Endothelial cell of umbilical vein (primary cell): ENCODE measurements around the gene OLFML2B. TPM values are rescaled to one million over a fixed set of nuclear protein-coding genes. Genes with fewer than 3 reads are reported as not detected.

Experiments used
- BruUV-seq: library from RNA; stranded (reverse); fragments of 400-500 nt; replicated peaks from 2 replicates; lab custom pipeline; 2021; lab: Mats Ljungman, UMichigan
- CTCF ChIA-PET: fragments of 300-600, 350-600 bp; sonication (Branson Sonifier 250); formaldehyde crosslinking; loops from one replicate; lab custom pipeline; 2021; ENCODE audit warnings: antibody characterized with exemption, inconsistent platforms; lab: Charles Lee
- POLR2A ChIA-PET: fragments of 300-600, 350-600 bp; sonication (Branson Sonifier 250); formaldehyde crosslinking; loops from one replicate; lab custom pipeline; 2021; ENCODE audit warnings: antibody characterized with exemption, inconsistent platforms; lab: Charles Lee
- DNase-seq: peaks from one replicate; pipeline ENCODE4 v3.0.0-alpha.2; 2011; ENCODE audit warnings: low read depth, low spot score
- FAIRE-seq: peaks from 2 replicates; lab custom pipeline; 2011; peaks lifted over from hg19 to GRCh38; lab: Jason Lieb, UNC
- H2AFZ ChIP-seq: 2 replicates; pipeline ENCODE4 v1.6.0; 2012; ENCODE audit warnings: low read depth, low read length, control low read depth, inconsistent platforms
- H3K27ac ChIP-seq: 2 replicates; pipeline ENCODE4 v1.5.1; 2011; ENCODE audit warnings: low read depth, mild to moderate bottlenecking, control low read depth, low read length, moderate library complexity; ENCODE audit not compliant: insufficient read depth
- H3K27me3 ChIP-seq, 2 experiments: 2 replicates each; pipeline versions ENCODE4 v1.6.0 to v1.6.1; 2011; ENCODE audit warnings: low read length in 2 of 2, mixed read lengths in 1 of 2; ENCODE audit not compliant: control insufficient read depth in 2 of 2, insufficient read depth in 2 of 2
- H3K36me3 ChIP-seq, 2 experiments: 2 replicates in 1 of 2; 3 replicates in 1 of 2; pipeline ENCODE4 v1.5.1; 2011; ENCODE audit warnings: low read length in 2 of 2, mild to moderate bottlenecking in 1 of 2, moderate library complexity in 1 of 2; ENCODE audit not compliant: control insufficient read depth in 2 of 2, insufficient read depth in 2 of 2; ENCODE audit errors: extremely low read depth in 1 of 2
- H3K4me1 ChIP-seq: 3 replicates; pipeline ENCODE4 v1.5.1; 2011; ENCODE audit warnings: mild to moderate bottlenecking, low read length; ENCODE audit not compliant: control insufficient read depth, insufficient read depth; ENCODE audit errors: extremely low read depth
- H3K4me2 ChIP-seq: 2 replicates; pipeline ENCODE4 v1.6.1; 2011; ENCODE audit warnings: low read length, control low read depth, mixed read lengths; ENCODE audit not compliant: insufficient read depth
- H3K4me3 ChIP-seq, 3 experiments: fragments of 200-600 bp in 1 of 3; sonication (generic), shearing (Covaris generic) in 1 of 3; replicated peaks in 1 of 3; 2 replicates each; pipeline ENCODE4 v1.5.1; 2011 to 2016; ENCODE audit warnings: control low read depth in 3 of 3, low read length in 3 of 3, mild to moderate bottlenecking in 2 of 3, inconsistent platforms in 1 of 3, low read depth in 1 of 3, moderate library complexity in 1 of 3; ENCODE audit not compliant: insufficient read depth in 1 of 3
- H3K79me2 ChIP-seq: 2 replicates; pipeline ENCODE4 v1.6.0; 2012; ENCODE audit warnings: low read length, inconsistent platforms; ENCODE audit not compliant: control insufficient read depth, insufficient read depth
- H3K9ac ChIP-seq: replicated peaks from 2 replicates; pipeline ENCODE3; 2011; ENCODE audit warnings: low read length, control low read depth; ENCODE audit not compliant: insufficient read depth; ENCODE audit errors: extremely low read depth
- H3K9me1 ChIP-seq: replicated peaks from 3 replicates; pipeline ENCODE4 v1.6.0; 2011; ENCODE audit warnings: mild to moderate bottlenecking, low read length; ENCODE audit not compliant: control insufficient read depth, insufficient read depth; ENCODE audit errors: extremely low read depth
- H3K9me3 ChIP-seq: replicated peaks from 2 replicates; pipeline ENCODE4 v1.5.1; 2012; ENCODE audit warnings: low read length, inconsistent platforms; ENCODE audit not compliant: control insufficient read depth, insufficient read depth
- H4K20me1 ChIP-seq: replicated peaks from 2 replicates; pipeline ENCODE3; 2011; ENCODE audit warnings: mild to moderate bottlenecking, low read length; ENCODE audit not compliant: control insufficient read depth, insufficient read depth; ENCODE audit errors: extremely low read depth
- EZH2 ChIP-seq: IDR thresholded peaks from 2 replicates; pipeline ENCODE4 v1.6.1; 2012; ENCODE audit warnings: borderline replicate concordance, low read depth, mild to moderate bottlenecking, moderate library complexity, low read length, inconsistent platforms; ENCODE audit not compliant: severe bottlenecking
- FOS ChIP-seq: IDR thresholded peaks from 2 replicates; pipeline ENCODE4 v1.6.1; 2011; ENCODE audit warnings: mild to moderate bottlenecking, low read length, moderate library complexity, borderline replicate concordance; ENCODE audit not compliant: insufficient read depth
- GATA2 ChIP-seq: IDR thresholded peaks from 2 replicates; pipeline ENCODE4 v1.7.0; 2011; ENCODE audit warnings: low read depth, mild to moderate bottlenecking, moderate library complexity, mixed read lengths, low read length; ENCODE audit not compliant: insufficient read length, insufficient read depth
- JUN ChIP-seq: IDR thresholded peaks from 2 replicates; pipeline ENCODE4 v1.6.1; 2011; ENCODE audit warnings: borderline replicate concordance, low read depth; ENCODE audit not compliant: insufficient read length, insufficient read depth
- MYC ChIP-seq: IDR thresholded peaks from one replicate; pipeline ENCODE4 v1.6.1; 2011; ENCODE audit warnings: mild to moderate bottlenecking, low read depth, low read length
- POLR2A ChIP-seq: IDR thresholded peaks from 2 replicates; pipeline ENCODE4 v1.6.1; 2012; ENCODE audit warnings: low read depth, mild to moderate bottlenecking, control low read depth, low read length
- POLR2AphosphoS5 ChIP-seq: IDR thresholded peaks from 2 replicates; pipeline ENCODE4 v1.6.1; 2012; ENCODE audit warnings: low read depth, mild to moderate bottlenecking, control low read depth, low read length, moderate library complexity; ENCODE audit not compliant: insufficient read depth
- dilution Hi-C: fragments of 300-500 bp; cut with MboI; formaldehyde crosslinking; loops from one replicate; pipeline ENCODE4 v1.15.0; 2019; ENCODE audit warnings: low sequenced_read_pairs; ENCODE audit not compliant: extremely low pct_ligation_motif_present
- intact Hi-C: fragments of 100-400 bp; cut with micrococcal nuclease; formaldehyde crosslinking; loops from one replicate; pipeline ENCODE4 v1.10.0; 2022
- polyA plus RNA-seq, 4 experiments: library from polyadenylated mRNA; depleted of rRNA in 3 of 4; stranded (reverse) in 3 of 4; unstranded in 1 of 4; fragments of >200 nt; gene quantifications; 2 replicates each; pipeline versions ENCODE4 v1.2.1 to v1.2.3, GENCODE V29; 2011 to 2012; ENCODE audit warnings: missing spikeins in 1 of 4
- total RNA-seq: library from RNA; stranded (reverse); gene quantifications from 2 replicates; pipeline ENCODE4 v1.2.3, GENCODE V29; 2021
- TF ChIP-seq, protein P1 (sequence below): IDR thresholded peaks from 2 replicates; pipeline ENCODE4 v1.6.1; 2011; ENCODE audit not compliant: insufficient read depth, insufficient read length
- TF ChIP-seq, protein P2 (sequence below), 2 donors: IDR thresholded peaks; 1 replicate in 1 of 2; 2 replicates in 1 of 2; pipeline ENCODE4 v1.5.1; 2011; ENCODE audit warnings: low read length in 2 of 2, mild to moderate bottlenecking in 2 of 2, moderate library complexity in 2 of 2, control low read depth in 1 of 2, inconsistent platforms in 1 of 2, low read depth in 1 of 2; ENCODE audit not compliant: insufficient read depth in 1 of 2; ENCODE audit errors: extremely low read depth in 1 of 2

OLFML2B gene
- total and polyA plus RNA-seq, 2 donors (not counting 3 experiments of a cell fraction or from before 2014, with no cell fraction given): 0.58 to 0.62 TPM

DNA sequence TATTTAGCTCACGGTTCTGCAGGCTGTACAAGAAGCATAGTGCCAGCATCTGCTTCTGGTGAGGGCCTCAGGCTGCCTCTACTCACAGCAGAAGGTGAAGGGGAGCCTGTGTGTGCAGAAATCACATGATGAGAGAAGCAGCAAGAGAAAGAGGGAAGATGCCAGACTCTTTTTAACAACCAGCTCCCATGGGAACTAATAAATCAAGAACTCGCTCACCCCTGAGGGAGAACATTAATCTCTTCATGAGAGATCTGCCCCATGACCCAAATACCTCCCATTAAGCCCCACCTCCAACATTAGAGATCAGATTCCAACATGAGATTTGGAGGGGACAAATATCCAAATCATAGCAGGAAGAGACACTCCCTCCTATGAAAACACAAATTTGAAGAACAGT lies 74.1 kb downstream of the OLFML2B start:
- Histone ChIP-seq H2AFZ (no peak overlapping the region), H3K79me2 (no peaks in the 10 kb centered on the region), H3K4me2 (no peak overlapping the region), H3K36me3 (no peaks in the 10 kb centered on the region), H3K9ac (no peak overlapping the region), H3K27me3 (no peaks in the 10 kb centered on the region), H3K4me3 (no peak overlapping the region), H4K20me1 (no peaks in the 10 kb centered on the region), H3K27ac (no peak overlapping the region), H3K9me3 (no peaks in the 10 kb centered on the region), H3K4me1 (no peaks in the 10 kb centered on the region), H3K9me1 (no peaks in the 10 kb centered on the region)
- no peak for FAIRE-seq
- ChIA-PET POLR2A (no interaction called here), CTCF (no interaction called here)
- no TSS peak for BruUV-seq
- intact Hi-C loops: no loop called here
- dilution Hi-C loops: no loop called here
- TF ChIP-seq FOS (no peak), JUN (no peak), EZH2 (no peak), GATA2 (no peak), MYC (no peak), POLR2AphosphoS5 (no peak), POLR2A (no peak)
- TF ChIP-seq, protein P1, sequence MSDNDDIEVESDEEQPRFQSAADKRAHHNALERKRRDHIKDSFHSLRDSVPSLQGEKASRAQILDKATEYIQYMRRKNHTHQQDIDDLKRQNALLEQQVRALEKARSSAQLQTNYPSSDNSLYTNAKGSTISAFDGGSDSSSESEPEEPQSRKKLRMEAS: no peak
- TF ChIP-seq, protein P2, sequence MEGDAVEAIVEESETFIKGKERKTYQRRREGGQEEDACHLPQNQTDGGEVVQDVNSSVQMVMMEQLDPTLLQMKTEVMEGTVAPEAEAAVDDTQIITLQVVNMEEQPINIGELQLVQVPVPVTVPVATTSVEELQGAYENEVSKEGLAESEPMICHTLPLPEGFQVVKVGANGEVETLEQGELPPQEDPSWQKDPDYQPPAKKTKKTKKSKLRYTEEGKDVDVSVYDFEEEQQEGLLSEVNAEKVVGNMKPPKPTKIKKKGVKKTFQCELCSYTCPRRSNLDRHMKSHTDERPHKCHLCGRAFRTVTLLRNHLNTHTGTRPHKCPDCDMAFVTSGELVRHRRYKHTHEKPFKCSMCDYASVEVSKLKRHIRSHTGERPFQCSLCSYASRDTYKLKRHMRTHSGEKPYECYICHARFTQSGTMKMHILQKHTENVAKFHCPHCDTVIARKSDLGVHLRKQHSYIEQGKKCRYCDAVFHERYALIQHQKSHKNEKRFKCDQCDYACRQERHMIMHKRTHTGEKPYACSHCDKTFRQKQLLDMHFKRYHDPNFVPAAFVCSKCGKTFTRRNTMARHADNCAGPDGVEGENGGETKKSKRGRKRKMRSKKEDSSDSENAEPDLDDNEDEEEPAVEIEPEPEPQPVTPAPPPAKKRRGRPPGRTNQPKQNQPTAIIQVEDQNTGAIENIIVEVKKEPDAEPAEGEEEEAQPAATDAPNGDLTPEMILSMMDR (IDR thresholded peaks at IDR 0.05; ENCODE audit: extremely low read depth in 1 of 2, insufficient read depth in 1 of 2, low read depth in 1 of 2, low read length in 2 of 2): no peak
- no peak for DNase-seq
